HG02884 (cell line): Measurements from ENCODE around the gene IQSEC3.

Source experiments
- ATAC-seq: cut with Tn5 transposase; IDR thresholded peaks from one replicate; pipeline ENCODE4 v1.9.1; 2021; ENCODE audit warnings: mild to moderate bottlenecking, moderate library complexity; ENCODE audit not compliant: unreplicated experiment

Gene IQSEC3

GRCh38 chr12:108594-108993 lies 42.0 kb downstream of the IQSEC3 start:
- no peak for ATAC-seq

- no peak for ATAC-seq
These were observed 42.9 kb downstream of the IQSEC3 start for GRCh38 chr12:109446-109845.

- no peak for ATAC-seq
These were observed 43.3 kb downstream of the IQSEC3 start for GRCh38 chr12:109872-110271.

- no peak for ATAC-seq
These were observed 45.3 kb downstream of the IQSEC3 start for GRCh38 chr12:111699-112493.

GRCh38 chr12:113347-113746 lies 46.8 kb downstream of the IQSEC3 start:
- ATAC-seq, result no peak

GRCh38 chr12:114626-115211 lies 48.2 kb downstream of the IQSEC3 start:
- ATAC-seq, result no peak

GRCh38 chr12:115518-115917 lies 49.0 kb downstream of the IQSEC3 start:
- ATAC-seq, result no peak

GRCh38 chr12:115960-116915 lies 49.7 kb downstream of the IQSEC3 start:
- no peak for ATAC-seq

GRCh38 chr12:117311-117710 lies 50.7 kb downstream of the IQSEC3 start:
- ATAC-seq, result no peak

- no peak for ATAC-seq
These were observed 51.3 kb downstream of the IQSEC3 start for GRCh38 chr12:117816-118345.

- ATAC-seq, result no peak
These were observed 52.0 kb downstream of the IQSEC3 start for GRCh38 chr12:118591-118990.

GRCh38 chr12:120951-121350 lies 54.4 kb downstream of the IQSEC3 start:
- ATAC-seq, result no peak

GRCh38 chr12:121647-122046 lies 55.1 kb downstream of the IQSEC3 start:
- ATAC-seq, result no peak

- no peak for ATAC-seq
These were observed 58.5 kb downstream of the IQSEC3 start for GRCh38 chr12:125075-125474.

- no peak for ATAC-seq
These were observed 59.0 kb downstream of the IQSEC3 start for GRCh38 chr12:125566-125965.

GRCh38 chr12:128079-128478 lies 61.5 kb downstream of the IQSEC3 start:
- no peak for ATAC-seq

- ATAC-seq, result no peak
These were observed 62.4 kb downstream of the IQSEC3 start for GRCh38 chr12:129001-129400.

GRCh38 chr12:130519-130918 lies 64.0 kb downstream of the IQSEC3 start:
- no peak for ATAC-seq

- no peak for ATAC-seq
These were observed 64.4 kb downstream of the IQSEC3 start for GRCh38 chr12:131008-131407.

- no peak for ATAC-seq
These were observed 65.3 kb downstream of the IQSEC3 start for GRCh38 chr12:131732-132495.
